HL-60 (cell line): Measurements from ENCODE around the gene XCL2.

ENCODE experiments used
- CTCF ChIP-seq: IDR thresholded peaks from one replicate; pipeline ENCODE4 v1.5.1; 2011; ENCODE audit warnings: low read length, control low read depth, inconsistent platforms; ENCODE audit not compliant: insufficient read depth
- POLR2AphosphoS5 ChIP-seq: IDR thresholded peaks from 2 replicates; pipeline ENCODE4 v1.6.1; 2012; ENCODE audit warnings: low read depth

GRCh38 chr1:168531615-168532345 lies 12.0 kb downstream of the XCL2 start:
- TF ChIP-seq CTCF = no peak
- TF ChIP-seq POLR2AphosphoS5 = no peak
